Measurements from ENCODE around the gene CEACAM20. TPM values are rescaled to one million over a fixed set of nuclear protein-coding genes. Genes with fewer than 3 reads are reported as not detected.

CEACAM20 gene
- total and polyA plus RNA-seq, 2 donors from 2014 or later: not detected

GRCh38 chr19:44499962-44500949 lies 29.2 kb downstream of the CEACAM20 start, which contains the start of gene ZNF180:
ZNF180 (minus strand) TSS chr19:44500522; CDS start chr19:44497334, 3,188 bp downstream.
- Histone ChIP-seq H3K4me1 (ENCODE audit: control insufficient read depth in 2 of 3, insufficient read depth in 2 of 3, low read depth in 1 of 3, low read length in 3 of 3) (peaks cover 0 to 15% (median 0%) of the 10 kb centered on the region in 3 donors), H3K27me3 (ENCODE audit: control insufficient read depth, insufficient read depth, low read length) (no peaks in the 10 kb centered on the region), H3K9me3 (ENCODE audit: control insufficient read depth in 2 of 3, insufficient read depth in 1 of 3, low read length in 3 of 3) (peaks cover 4 to 10% (median 4%) of the 10 kb centered on the region in 3 donors), H3K27ac (ENCODE audit: low read depth in 2 of 2, low read length in 2 of 2) (peak within 1 kb of the TSS; percentile 89 to 93), H3K4me3 (ENCODE audit: low read length in 3 of 3) (peak within 1 kb of the TSS; percentile 94 to 97 (median 96)), H3K9ac (ENCODE audit: low read length in 3 of 3) (peak within 1 kb of the TSS; percentile 77 to 91 (median 84)), H3K36me3 (ENCODE audit: control insufficient read depth in 2 of 3, insufficient read depth in 3 of 3, low read length in 3 of 3) (peaks cover 7 to 10% (median 8%) of the 10 kb centered on the region in 3 donors)
- DNase-seq: peak; percentile 98 to 99 (median 98)
- TF ChIP-seq, protein P1, sequence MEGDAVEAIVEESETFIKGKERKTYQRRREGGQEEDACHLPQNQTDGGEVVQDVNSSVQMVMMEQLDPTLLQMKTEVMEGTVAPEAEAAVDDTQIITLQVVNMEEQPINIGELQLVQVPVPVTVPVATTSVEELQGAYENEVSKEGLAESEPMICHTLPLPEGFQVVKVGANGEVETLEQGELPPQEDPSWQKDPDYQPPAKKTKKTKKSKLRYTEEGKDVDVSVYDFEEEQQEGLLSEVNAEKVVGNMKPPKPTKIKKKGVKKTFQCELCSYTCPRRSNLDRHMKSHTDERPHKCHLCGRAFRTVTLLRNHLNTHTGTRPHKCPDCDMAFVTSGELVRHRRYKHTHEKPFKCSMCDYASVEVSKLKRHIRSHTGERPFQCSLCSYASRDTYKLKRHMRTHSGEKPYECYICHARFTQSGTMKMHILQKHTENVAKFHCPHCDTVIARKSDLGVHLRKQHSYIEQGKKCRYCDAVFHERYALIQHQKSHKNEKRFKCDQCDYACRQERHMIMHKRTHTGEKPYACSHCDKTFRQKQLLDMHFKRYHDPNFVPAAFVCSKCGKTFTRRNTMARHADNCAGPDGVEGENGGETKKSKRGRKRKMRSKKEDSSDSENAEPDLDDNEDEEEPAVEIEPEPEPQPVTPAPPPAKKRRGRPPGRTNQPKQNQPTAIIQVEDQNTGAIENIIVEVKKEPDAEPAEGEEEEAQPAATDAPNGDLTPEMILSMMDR (IDR thresholded peaks at IDR 0.05; ENCODE audit: borderline replicate concordance, extremely low read depth, insufficient read depth): peak; percentile 44
- intact Hi-C loops (cut with DNase I): no loop called here
- FAIRE-seq: no peak

- intact Hi-C loops (cut with DNase I): no loop called here
Observed at GRCh38 chr19:44499559-44499958, 29.9 kb downstream of the CEACAM20 start.

DNA sequence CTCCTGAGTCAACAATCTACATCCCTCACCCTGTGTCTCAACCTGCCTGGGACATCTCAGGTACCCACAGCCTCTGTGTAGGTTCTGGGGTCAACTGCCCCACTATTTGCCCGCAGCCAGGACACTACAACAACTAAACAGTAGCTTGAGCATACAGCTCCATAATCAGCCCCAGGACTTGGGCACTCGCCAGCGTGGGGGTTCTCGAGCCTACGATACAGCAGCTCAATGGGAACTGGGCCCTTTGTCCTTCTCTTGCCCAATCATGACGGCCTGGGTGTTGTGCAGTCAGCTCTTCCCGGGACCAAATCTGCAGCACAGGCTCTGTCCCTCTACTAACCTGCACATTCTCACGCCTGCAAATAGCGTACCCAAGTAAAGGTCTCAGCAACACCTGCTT lies 30.5 kb downstream of the CEACAM20 start:
- intact Hi-C loops (cut with DNase I): no loop called here

More at GRCh38 chr19:44499559-44499958, 29.9 kb downstream of the CEACAM20 start:
- Histone ChIP-seq H3K9me3 (ENCODE audit: control insufficient read depth in 2 of 3, insufficient read depth in 1 of 3, low read length in 3 of 3) (peaks cover 6 to 16% (median 6%) of the 10 kb centered on the region in 3 donors), H3K27ac (ENCODE audit: low read depth in 2 of 2, low read length in 2 of 2) (no peak overlapping the region), H3K4me3 (ENCODE audit: low read length in 3 of 3) (peak overlapping the region; percentile 94 to 97 (median 96)), H3K9ac (ENCODE audit: low read length in 3 of 3) (peak overlapping the region; percentile 71 to 91 (median 84)), H3K27me3 (ENCODE audit: control insufficient read depth, insufficient read depth, low read length) (no peaks in the 10 kb centered on the region), H3K36me3 (ENCODE audit: control insufficient read depth in 2 of 3, insufficient read depth in 3 of 3, low read length in 3 of 3) (peaks cover 12 to 15% (median 14%) of the 10 kb centered on the region in 3 donors), H3K4me1 (ENCODE audit: control insufficient read depth in 2 of 3, insufficient read depth in 2 of 3, low read depth in 1 of 3, low read length in 3 of 3) (peaks cover 0 to 15% (median 0%) of the 10 kb centered on the region in 3 donors)
- FAIRE-seq: no peak
- TF ChIP-seq, protein P1 (IDR thresholded peaks at IDR 0.05; ENCODE audit: borderline replicate concordance, extremely low read depth, insufficient read depth): no peak
- no peak for DNase-seq

More for the DNA sequence above, 30.5 kb downstream of the CEACAM20 start:
- H3K27me3 ChIP-seq (ENCODE audit: control insufficient read depth, insufficient read depth, low read length): no peaks in the 10 kb centered on the region
- TF ChIP-seq, protein P1 (IDR thresholded peaks at IDR 0.05; ENCODE audit: borderline replicate concordance, extremely low read depth, insufficient read depth): no peak
- peak overlapping the region; percentile 94 to 97 (median 96) for H3K4me3 ChIP-seq (ENCODE audit: low read length in 3 of 3)
- H3K4me1 ChIP-seq (ENCODE audit: control insufficient read depth in 2 of 3, insufficient read depth in 2 of 3, low read depth in 1 of 3, low read length in 3 of 3): peaks cover 0 to 15% (median 0%) of the 10 kb centered on the region in 3 donors
- peaks cover 12 to 20% (median 19%) of the 10 kb centered on the region in 3 donors for H3K36me3 ChIP-seq (ENCODE audit: control insufficient read depth in 2 of 3, insufficient read depth in 3 of 3, low read length in 3 of 3)
- peak in 2 of 5 donors; percentile 41 to 70 for DNase-seq
- H3K9ac ChIP-seq (ENCODE audit: low read length in 3 of 3): no peak overlapping the region
- FAIRE-seq: no peak
- H3K9me3 ChIP-seq (ENCODE audit: control insufficient read depth in 2 of 3, insufficient read depth in 1 of 3, low read length in 3 of 3): peaks cover 6 to 21% (median 8%) of the 10 kb centered on the region in 3 donors
- no peak overlapping the region for H3K27ac ChIP-seq (ENCODE audit: low read depth in 2 of 2, low read length in 2 of 2)

Measured in kidney (tissue), 14 donors.